ENCODE measurements around the gene WAC. TPM values are rescaled to one million over a fixed set of nuclear protein-coding genes. Genes with fewer than 3 reads are reported as not detected.

Gene WAC
- total and polyA plus RNA-seq, 2 experiments from 2014 or later, result 59.4 to 116 TPM

- TF ChIP-seq CREB1 (CRISPR knock-in tag; IDR thresholded peaks at IDR 0.05; ENCODE audit: low read depth) (no peak), EZH2 (IDR thresholded peaks at IDR 0.05; ENCODE audit: low read depth, unreplicated experiment) (no peak), JUNB (IDR thresholded peaks at IDR 0.05; ENCODE audit: unreplicated experiment) (no peak), NANOG (IDR thresholded peaks at IDR 0.05; ENCODE audit: borderline replicate concordance) (no peak), ZNF331 (CRISPR knock-in tag; IDR thresholded peaks at IDR 0.05; ENCODE audit: low read depth) (no peak), ZNF114 (CRISPR knock-in tag; IDR thresholded peaks at IDR 0.05) (no peak), EZH2phosphoT487 (IDR thresholded peaks at IDR 0.05; ENCODE audit: unreplicated experiment) (no peak), REST (IDR thresholded peaks at IDR 0.05; ENCODE audit: unreplicated experiment) (no peak), ETS1 (IDR thresholded peaks at IDR 0.05) (no peak), POLR2AphosphoS5 (IDR thresholded peaks at IDR 0.05; ENCODE audit: low read depth) (no peak), STAT1 (IDR thresholded peaks at IDR 0.05; ENCODE audit: unreplicated experiment) (no peak), ZNF462 (CRISPR knock-in tag; IDR thresholded peaks at IDR 0.05) (no peak), CTCF (conservative IDR thresholded peaks at IDR 0.05; ENCODE audit: low read depth in 2 of 2) (no peak)
- H3K27me3 Mint-ChIP-seq (ENCODE audit: insufficient read depth, low read depth, poor library complexity), result peaks cover 22% of the 10 kb centered on the region
These were observed 131.4 kb downstream of the WAC start for GRCh38 chr10:28664369-28664740.

More at GRCh38 chr10:28664369-28664740, 131.4 kb downstream of the WAC start:
- H3F3A ChIP-seq (replicated peaks; ENCODE audit: low read depth), result no peaks in the 10 kb centered on the region
- no peaks in the 10 kb centered on the region for H3K9me2 ChIP-seq (ENCODE audit: insufficient read depth)
- H3K4me1 ChIP-seq (ENCODE audit: insufficient read depth), result 0 out of 2 replicates have a peak, but pooled peaks cover 2% of the 10 kb centered on the region
- no peaks in the 10 kb centered on the region for H3K36me3 Mint-ChIP-seq (ENCODE audit: low read depth)
- H3K4me3 ChIP-seq, result no peak overlapping the region
- peaks cover 30% of the 10 kb centered on the region for H3K27me3 ChIP-seq (ENCODE audit: insufficient read depth)
- no peaks in the 10 kb centered on the region for H3K36me3 ChIP-seq (ENCODE audit: insufficient read depth)
- H4K20me1 ChIP-seq (replicated peaks; ENCODE audit: insufficient read depth), result no peaks in the 10 kb centered on the region
- no peak overlapping the region for H3K4me2 ChIP-seq
- H3K27ac Mint-ChIP-seq, result no peak overlapping the region
- H3K27ac ChIP-seq (ENCODE audit: low read depth), result no peak overlapping the region
- DNase-seq (ENCODE audit: low spot score) (no peak), ATAC-seq (no peak)
- no peak overlapping the region for H3K4me3 Mint-ChIP-seq
- peaks cover 5% of the 10 kb centered on the region for H3K4me1 Mint-ChIP-seq
- no peaks in the 10 kb centered on the region for H3K9me3 Mint-ChIP-seq
- no peak overlapping the region for H2AFZ ChIP-seq
- H3K79me2 ChIP-seq (replicated peaks; ENCODE audit: insufficient read depth), result no peaks in the 10 kb centered on the region
